DOHH2 (cell line): ENCODE results near the gene COL4A4.

Source experiments
- H3F3A ChIP-seq: fragments of 200-600 bp; sonication (generic), shearing (Covaris generic); 2 replicates; pipeline ENCODE4 v1.6.0; 2016; ENCODE audit warnings: antibody characterized with exemption, mild to moderate bottlenecking; ENCODE audit not compliant: control insufficient read depth, insufficient read depth
- H3K27ac ChIP-seq: fragments of 200-600 bp; sonication (generic); 2 replicates; pipeline ENCODE4 v1.5.1; 2014; ENCODE audit warnings: low read depth, mild to moderate bottlenecking, low read length, moderate library complexity
- H3K27me3 ChIP-seq: fragments of 200-600 bp; sonication (generic); 2 replicates; pipeline ENCODE4 v1.6.1; 2014; ENCODE audit warnings: mild to moderate bottlenecking, low read length, mixed read lengths; ENCODE audit not compliant: control insufficient read depth
- H3K36me3 ChIP-seq: fragments of 200-600 bp; sonication (generic); 2 replicates; pipeline ENCODE4 v1.6.1; 2014; ENCODE audit warnings: mild to moderate bottlenecking, low read length, moderate library complexity, mixed read lengths; ENCODE audit not compliant: control insufficient read depth
- H3K4me1 ChIP-seq: fragments of 200-600 bp; sonication (generic); 2 replicates; pipeline ENCODE4 v1.6.1; 2014; ENCODE audit warnings: mild to moderate bottlenecking, low read length, mixed read lengths; ENCODE audit not compliant: control insufficient read depth
- H3K4me2 ChIP-seq: fragments of 200-600 bp; sonication (generic); 2 replicates; pipeline ENCODE4 v1.6.0; 2014; ENCODE audit warnings: mild to moderate bottlenecking, low read length, moderate library complexity
- H3K4me3 ChIP-seq: fragments of 200-600 bp; sonication (generic); 2 replicates; pipeline ENCODE4 v1.5.1; 2014; ENCODE audit warnings: mild to moderate bottlenecking, low read length, mixed read lengths
- H3K79me2 ChIP-seq: fragments of 200-600 bp; sonication (generic); 2 replicates; pipeline ENCODE4 v1.6.1; 2014; ENCODE audit warnings: mild to moderate bottlenecking, low read length, mixed read lengths; ENCODE audit not compliant: control insufficient read depth
- H3K9me2 ChIP-seq: fragments of 200-600 bp; sonication (generic); replicated peaks from 2 replicates; pipeline ENCODE4 v1.6.1; 2014; ENCODE audit warnings: mild to moderate bottlenecking, low read length, mixed read lengths; ENCODE audit not compliant: control insufficient read depth
- H3K9me3 ChIP-seq: fragments of 200-600 bp; sonication (generic); 2 replicates; pipeline ENCODE4 v1.6.1; 2014; ENCODE audit warnings: antibody characterized with exemption, low read length, mixed read lengths; ENCODE audit not compliant: control insufficient read depth, insufficient read depth
- H4K20me1 ChIP-seq: fragments of 200-600 bp; sonication (generic); 2 replicates; pipeline ENCODE4 v1.6.0; 2014; ENCODE audit warnings: low read depth, mild to moderate bottlenecking, antibody characterized with exemption, low read length, moderate library complexity; ENCODE audit not compliant: control insufficient read depth, insufficient read depth
- EZH2phosphoT487 ChIP-seq: fragments of 200-600 bp; sonication (generic); IDR thresholded peaks from 2 replicates; pipeline ENCODE4 v1.6.1; 2017; ENCODE audit warnings: borderline replicate concordance, mild to moderate bottlenecking, antibody characterized with exemption, low read length, moderate library complexity, mixed read lengths
- TF ChIP-seq, protein P1 (sequence below): fragments of 200-600 bp; sonication (generic); IDR thresholded peaks from one replicate; pipeline ENCODE4 v1.5.1; 2014; ENCODE audit warnings: antibody characterized with exemption, mild to moderate bottlenecking, low read depth, low read length; ENCODE audit not compliant: poor library complexity, severe bottlenecking

Gene COL4A4

DNA sequence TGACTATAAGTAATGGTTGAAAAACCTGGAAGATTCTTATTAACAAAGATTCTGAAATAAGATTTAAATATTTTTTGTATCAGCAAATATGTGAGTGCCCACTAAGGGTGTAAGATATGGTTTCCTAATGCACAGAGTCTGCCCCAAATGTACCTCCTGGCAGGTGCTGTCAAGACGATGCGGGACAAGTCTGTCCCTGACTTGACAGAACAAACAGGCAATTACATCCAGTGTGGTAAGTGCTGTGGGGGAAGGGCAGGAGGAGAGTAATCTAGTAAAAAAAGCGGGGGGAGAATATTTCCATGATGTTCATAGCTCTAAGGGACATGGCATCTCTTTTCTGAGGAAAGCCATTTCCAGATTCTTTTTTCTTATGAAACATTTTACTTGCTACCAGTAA, 127.5 kb downstream of the COL4A4 start:
- H3K27ac ChIP-seq = no peak overlapping the region
- no peaks in the 10 kb centered on the region for H3K36me3 ChIP-seq
- no peak overlapping the region for H3K4me3 ChIP-seq
- no peaks in the 10 kb centered on the region for H3K27me3 ChIP-seq
- no peak for TF ChIP-seq EZH2phosphoT487
- TF ChIP-seq, protein P1, sequence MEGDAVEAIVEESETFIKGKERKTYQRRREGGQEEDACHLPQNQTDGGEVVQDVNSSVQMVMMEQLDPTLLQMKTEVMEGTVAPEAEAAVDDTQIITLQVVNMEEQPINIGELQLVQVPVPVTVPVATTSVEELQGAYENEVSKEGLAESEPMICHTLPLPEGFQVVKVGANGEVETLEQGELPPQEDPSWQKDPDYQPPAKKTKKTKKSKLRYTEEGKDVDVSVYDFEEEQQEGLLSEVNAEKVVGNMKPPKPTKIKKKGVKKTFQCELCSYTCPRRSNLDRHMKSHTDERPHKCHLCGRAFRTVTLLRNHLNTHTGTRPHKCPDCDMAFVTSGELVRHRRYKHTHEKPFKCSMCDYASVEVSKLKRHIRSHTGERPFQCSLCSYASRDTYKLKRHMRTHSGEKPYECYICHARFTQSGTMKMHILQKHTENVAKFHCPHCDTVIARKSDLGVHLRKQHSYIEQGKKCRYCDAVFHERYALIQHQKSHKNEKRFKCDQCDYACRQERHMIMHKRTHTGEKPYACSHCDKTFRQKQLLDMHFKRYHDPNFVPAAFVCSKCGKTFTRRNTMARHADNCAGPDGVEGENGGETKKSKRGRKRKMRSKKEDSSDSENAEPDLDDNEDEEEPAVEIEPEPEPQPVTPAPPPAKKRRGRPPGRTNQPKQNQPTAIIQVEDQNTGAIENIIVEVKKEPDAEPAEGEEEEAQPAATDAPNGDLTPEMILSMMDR = no peak
- no peaks in the 10 kb centered on the region for H4K20me1 ChIP-seq
- H3K79me2 ChIP-seq = no peaks in the 10 kb centered on the region
- H3K4me2 ChIP-seq = no peak overlapping the region
- no peaks in the 10 kb centered on the region for H3K4me1 ChIP-seq
- no peaks in the 10 kb centered on the region for H3K9me3 ChIP-seq
- H3F3A ChIP-seq = no peaks in the 10 kb centered on the region
- no peaks in the 10 kb centered on the region for H3K9me2 ChIP-seq

DNA sequence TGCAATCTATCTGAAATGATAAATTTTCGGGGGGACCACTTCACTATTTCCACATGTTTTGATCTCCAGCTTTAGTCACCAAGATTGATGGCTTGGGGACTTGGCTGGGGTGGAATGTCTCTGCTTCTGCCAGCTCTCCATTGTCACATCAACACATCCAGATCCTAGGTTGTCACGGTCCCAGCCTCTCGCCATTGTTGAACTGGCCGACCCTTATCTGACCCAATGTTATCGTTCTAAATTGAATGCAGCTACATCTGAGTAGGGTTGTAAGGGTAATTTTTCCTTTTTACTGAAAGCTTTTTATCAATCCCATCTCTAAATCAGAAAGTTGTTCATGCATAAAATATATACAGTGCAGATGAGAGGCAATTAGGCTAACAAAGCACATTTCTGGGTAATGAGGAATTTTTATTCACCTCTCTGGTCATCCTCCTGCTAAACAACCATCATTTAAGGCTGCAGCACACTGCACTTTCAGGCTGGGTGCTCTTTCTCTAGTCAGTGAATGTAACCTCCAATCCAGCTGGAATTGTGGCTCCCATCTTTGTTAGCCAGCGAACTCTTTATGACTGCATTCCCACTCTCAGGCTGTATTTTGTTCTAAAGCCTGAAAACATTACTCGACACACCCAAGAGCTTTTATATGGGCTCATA, 128.2 kb downstream of the COL4A4 start:
- no peak overlapping the region for H3K4me2 ChIP-seq
- no peaks in the 10 kb centered on the region for H3K27me3 ChIP-seq
- H3K4me3 ChIP-seq = no peak overlapping the region
- no peaks in the 10 kb centered on the region for H3F3A ChIP-seq
- H3K9me2 ChIP-seq = no peaks in the 10 kb centered on the region
- H3K9me3 ChIP-seq = no peaks in the 10 kb centered on the region
- no peaks in the 10 kb centered on the region for H3K79me2 ChIP-seq
- no peak overlapping the region for H3K27ac ChIP-seq
- H3K36me3 ChIP-seq = no peaks in the 10 kb centered on the region
- no peaks in the 10 kb centered on the region for H4K20me1 ChIP-seq
- H3K4me1 ChIP-seq = no peaks in the 10 kb centered on the region
- TF ChIP-seq, protein P1 = no peak
- no peak for TF ChIP-seq EZH2phosphoT487

DNA sequence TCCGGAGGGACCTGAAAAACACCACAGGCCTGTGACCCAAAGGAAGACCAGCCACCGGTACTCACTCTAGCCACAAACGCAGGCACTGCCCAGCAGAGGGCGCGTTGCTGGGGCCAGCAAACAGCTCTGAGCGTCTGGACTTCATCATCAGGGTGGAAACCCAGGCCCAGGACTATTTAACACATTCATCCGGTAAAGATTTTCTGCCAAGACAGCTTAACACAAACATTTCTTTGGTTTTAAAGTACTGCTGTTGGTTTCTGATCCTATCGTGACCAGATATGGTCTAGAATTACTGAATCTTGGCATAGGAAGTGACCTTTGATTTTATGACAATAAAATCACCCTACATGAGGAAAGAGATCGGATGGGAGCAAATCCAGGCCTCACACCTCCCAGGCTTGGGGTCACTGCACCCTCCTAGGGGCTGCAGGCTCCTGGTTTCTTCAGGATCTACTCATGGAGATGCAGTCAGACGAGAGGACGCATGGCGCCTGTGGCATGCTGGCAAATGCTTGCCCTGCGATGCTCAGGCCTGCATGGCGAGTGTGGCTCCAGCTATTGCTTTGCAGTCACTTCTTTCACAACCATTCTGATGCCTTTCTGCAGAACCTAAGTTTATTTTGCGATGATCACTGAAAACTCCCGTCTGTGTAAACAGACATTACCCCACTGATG, 130.4 kb downstream of the COL4A4 start:
- no peaks in the 10 kb centered on the region for H3K79me2 ChIP-seq
- no peaks in the 10 kb centered on the region for H3K27me3 ChIP-seq
- no peaks in the 10 kb centered on the region for H3F3A ChIP-seq
- H3K9me3 ChIP-seq = no peaks in the 10 kb centered on the region
- peaks cover 5% of the 10 kb centered on the region for H3K4me1 ChIP-seq
- no peak overlapping the region for H3K4me3 ChIP-seq
- H3K36me3 ChIP-seq = no peaks in the 10 kb centered on the region
- no peak overlapping the region for H3K27ac ChIP-seq
- H3K9me2 ChIP-seq = no peaks in the 10 kb centered on the region
- TF ChIP-seq, protein P1 = peak; percentile 87
- TF ChIP-seq EZH2phosphoT487 = no peak
- H4K20me1 ChIP-seq = no peaks in the 10 kb centered on the region
- no peak overlapping the region for H3K4me2 ChIP-seq
